Gastroesophageal sphincter (tissue), 3 donors: ENCODE measurements around the gene STARD13.

Experiments
- EP300 ChIP-seq: sonication (generic); formaldehyde crosslinking; IDR thresholded peaks from one replicate; pipeline ENCODE4 v1.6.1; 2017; ENCODE audit warnings: antibody characterized with exemption, mild to moderate bottlenecking
- POLR2A ChIP-seq, 2 donors: fragments of 450-650 bp; IDR thresholded peaks; one replicate each; pipeline ENCODE4 v1.6.1; 2017; ENCODE audit warnings: antibody characterized with exemption in 2 of 2, mild to moderate bottlenecking in 2 of 2, moderate library complexity in 1 of 2
- POLR2AphosphoS5 ChIP-seq: sonication (generic); formaldehyde crosslinking; IDR thresholded peaks from one replicate; pipeline ENCODE4 v1.6.1; 2017; ENCODE audit warnings: antibody characterized with exemption
- TF ChIP-seq, protein P1 (sequence below), 4 experiments: fragments of 200-600 bp in 2 of 4; fragments of 450-650 bp in 2 of 4; sonication (generic) in 1 of 4; IDR thresholded peaks; one replicate each; pipeline ENCODE4 v1.5.1; 2017 to 2019; ENCODE audit warnings: antibody characterized with exemption in 4 of 4, mild to moderate bottlenecking in 2 of 4, moderate library complexity in 2 of 4

DNA sequence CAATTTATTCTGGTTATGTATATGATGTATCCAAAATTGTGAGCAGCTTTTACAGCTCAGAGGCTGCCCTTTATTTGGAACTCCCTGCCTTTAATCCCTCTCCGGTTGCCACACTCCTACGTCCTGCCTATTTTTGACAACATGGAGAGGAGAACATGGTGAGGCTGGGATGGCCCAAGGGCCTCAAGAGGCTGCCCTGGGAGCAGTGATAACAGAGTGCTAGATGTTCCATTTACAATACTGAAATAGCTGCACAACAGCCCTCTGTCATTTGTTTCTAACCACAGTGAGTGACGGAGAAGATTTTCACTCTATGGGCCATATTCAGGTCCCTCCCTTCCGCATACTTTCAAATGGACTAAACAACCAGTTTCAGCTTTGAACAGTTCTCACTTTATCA lies 33.4 kb downstream of the STARD13 start:
- TF ChIP-seq, protein P1, sequence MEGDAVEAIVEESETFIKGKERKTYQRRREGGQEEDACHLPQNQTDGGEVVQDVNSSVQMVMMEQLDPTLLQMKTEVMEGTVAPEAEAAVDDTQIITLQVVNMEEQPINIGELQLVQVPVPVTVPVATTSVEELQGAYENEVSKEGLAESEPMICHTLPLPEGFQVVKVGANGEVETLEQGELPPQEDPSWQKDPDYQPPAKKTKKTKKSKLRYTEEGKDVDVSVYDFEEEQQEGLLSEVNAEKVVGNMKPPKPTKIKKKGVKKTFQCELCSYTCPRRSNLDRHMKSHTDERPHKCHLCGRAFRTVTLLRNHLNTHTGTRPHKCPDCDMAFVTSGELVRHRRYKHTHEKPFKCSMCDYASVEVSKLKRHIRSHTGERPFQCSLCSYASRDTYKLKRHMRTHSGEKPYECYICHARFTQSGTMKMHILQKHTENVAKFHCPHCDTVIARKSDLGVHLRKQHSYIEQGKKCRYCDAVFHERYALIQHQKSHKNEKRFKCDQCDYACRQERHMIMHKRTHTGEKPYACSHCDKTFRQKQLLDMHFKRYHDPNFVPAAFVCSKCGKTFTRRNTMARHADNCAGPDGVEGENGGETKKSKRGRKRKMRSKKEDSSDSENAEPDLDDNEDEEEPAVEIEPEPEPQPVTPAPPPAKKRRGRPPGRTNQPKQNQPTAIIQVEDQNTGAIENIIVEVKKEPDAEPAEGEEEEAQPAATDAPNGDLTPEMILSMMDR (IDR thresholded peaks at IDR 0.05) = no peak
- TF ChIP-seq POLR2AphosphoS5 (no peak), POLR2A (IDR thresholded peaks at IDR 0.05) (no peak), EP300 (no peak)
